GM18511 (cell line): ENCODE data around the gene GSDMA.

Experiments
- ATAC-seq: cut with Tn5 transposase; IDR thresholded peaks from one replicate; pipeline ENCODE4 v1.9.1; 2021; ENCODE audit warnings: mild to moderate bottlenecking, moderate library complexity; ENCODE audit not compliant: unreplicated experiment

Gene GSDMA

GRCh38 chr17:39954876-39955275 lies 7.9 kb upstream of the GSDMA start:
- ATAC-seq: no peak

DNA sequence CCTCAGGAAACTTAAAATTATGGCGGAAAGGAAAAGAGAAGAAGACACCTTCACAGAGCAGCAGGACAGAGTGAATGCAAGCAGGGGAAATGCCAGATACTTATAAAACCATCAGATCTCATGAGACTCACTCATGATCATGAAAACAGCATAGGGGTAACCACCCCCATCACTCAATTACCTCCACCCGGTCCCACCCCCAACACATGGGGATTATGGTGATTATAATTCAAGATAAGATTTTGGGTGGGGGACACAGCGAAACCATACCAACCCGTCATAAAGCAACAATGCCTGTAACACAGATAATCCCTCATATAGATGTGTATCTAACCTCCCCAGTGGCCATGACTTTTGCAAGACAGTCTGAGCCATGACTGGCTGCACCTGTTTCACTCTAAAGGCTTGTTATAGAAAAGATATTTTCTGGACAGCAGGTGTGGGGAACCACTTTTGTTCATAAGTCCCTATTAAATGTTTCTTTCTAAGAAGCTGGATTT lies 7.0 kb upstream of the GSDMA start:
- no peak for ATAC-seq

DNA sequence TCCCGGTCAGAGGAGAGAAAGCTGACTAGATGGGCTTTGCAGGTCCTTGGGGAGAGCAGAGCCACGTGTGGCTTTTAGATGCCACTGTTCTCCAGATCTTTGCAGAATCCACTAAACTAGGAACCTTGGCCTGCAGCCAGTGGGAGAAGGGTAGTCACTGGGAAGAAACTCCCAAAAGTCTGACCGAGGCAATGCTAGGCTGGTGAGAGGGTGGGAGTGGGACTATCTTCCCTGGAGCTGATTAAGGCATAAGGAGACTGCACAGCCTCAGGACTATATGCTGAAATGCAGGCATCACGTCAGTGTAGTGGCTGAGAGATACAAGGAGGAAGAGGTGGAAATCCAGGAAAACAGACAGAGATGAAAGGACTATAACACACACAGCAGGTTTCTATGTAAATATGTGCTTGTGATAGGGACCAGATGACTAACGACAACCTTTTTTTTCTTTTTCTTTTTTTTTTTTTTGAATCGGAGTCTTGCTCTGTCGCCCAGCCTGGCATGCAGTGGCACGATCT lies 2.2 kb upstream of the GSDMA start:
- ATAC-seq: no peak

- no peak for ATAC-seq
Observed at GRCh38 chr17:39963829-39964228, 1.0 kb downstream of the GSDMA start.

DNA sequence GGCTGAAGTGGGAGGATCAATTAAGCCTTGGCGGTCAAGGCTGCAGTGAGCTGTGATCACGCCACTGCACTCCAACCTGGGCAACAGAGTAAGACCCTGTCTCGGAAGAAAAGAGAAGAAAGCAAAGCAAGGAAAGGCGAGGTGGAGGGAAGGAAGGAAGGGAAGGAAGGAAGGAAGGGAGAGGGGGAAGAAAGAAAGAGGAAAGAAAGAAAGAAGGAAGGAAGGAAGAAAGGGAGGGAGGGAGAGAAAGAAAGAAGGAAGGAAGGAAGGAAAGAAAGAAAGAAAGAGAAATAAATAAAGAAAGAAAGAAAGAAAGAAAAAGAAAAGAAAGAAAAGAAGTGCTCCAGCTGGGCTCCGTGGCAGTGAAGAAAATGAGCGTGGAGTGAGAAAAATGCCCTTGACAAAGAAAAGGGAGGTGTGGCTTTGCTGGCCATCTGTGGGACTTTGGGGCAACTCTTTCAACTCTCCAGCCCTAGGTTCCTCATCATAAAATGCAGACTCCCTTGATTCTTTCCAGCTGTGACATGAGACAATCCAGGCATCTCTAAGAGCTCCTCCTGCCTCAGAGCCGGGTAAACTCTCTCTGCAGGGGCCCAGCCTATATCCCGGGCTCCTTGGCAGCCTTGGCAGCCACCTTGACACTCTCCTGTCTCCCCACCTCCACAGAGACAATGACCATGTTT lies 2.4 kb downstream of the GSDMA start:
- ATAC-seq: no peak

DNA sequence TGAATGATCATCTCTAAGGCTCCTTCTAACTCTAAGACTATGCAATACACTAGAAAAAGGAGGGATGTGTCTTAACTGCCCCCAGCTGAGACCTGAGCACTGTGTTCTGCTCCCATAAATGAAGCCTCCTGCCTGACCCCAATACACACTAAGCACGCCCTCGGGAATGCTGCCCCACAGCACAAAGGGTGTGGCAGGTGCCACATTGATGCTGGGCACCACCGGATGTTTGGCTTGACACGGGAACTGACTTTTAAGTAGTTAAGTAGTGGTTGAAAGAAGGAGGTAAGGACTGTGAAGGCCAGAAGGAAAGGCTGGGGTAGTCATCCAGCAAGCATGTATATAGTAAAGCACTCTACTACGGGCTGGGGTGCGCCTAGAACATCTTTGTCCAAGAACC lies 4.0 kb downstream of the GSDMA start:
- ATAC-seq: no peak

DNA sequence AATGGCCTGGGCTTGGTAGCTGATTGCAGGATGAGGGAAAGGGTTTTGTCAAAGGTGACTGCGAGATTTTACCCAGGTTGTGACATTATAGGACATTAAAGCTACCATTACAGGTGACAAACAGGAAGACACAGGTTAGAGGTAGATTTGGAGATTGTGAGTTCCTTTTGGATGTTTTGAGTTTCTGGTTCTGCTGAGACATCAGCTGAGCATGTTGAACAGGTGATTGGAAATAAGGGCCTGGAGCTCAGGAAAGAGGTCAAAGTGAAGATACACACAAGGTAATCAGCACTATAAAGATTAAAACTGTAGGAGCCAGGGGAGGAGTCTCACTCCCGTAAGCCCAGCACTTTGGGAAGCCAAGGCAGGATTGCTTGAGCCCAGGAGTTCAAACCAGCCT lies 6.0 kb downstream of the GSDMA start:
- ATAC-seq: no peak

GRCh38 chr17:39969375-39969774 lies 6.6 kb downstream of the GSDMA start:
- no peak for ATAC-seq

DNA sequence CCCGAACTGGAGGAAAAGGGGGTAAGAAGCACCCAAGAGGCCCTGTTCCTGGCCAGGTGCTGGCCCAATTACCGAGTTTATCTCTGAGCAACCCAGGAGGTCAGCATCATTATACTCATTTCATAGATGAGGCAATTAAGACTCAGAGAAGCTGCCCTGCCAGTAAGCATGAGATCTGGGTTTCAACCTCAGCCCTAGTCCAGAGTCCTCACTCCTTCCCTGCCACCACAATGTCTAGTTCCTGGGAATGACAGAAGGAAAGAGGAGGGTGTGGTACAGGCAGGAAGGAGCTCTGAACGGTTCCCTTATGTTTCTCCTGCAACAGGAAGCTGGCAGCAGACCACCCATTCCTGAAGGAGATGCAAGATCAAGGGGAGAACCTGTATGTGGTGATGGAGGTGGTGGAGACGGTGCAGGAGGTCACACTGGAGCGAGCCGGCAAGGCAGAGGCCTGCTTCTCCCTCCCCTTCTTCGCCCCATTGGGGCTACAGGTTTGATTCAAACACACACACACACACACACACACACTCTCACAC lies 7.4 kb downstream of the GSDMA start:
- no peak for ATAC-seq

GRCh38 chr17:39971076-39971603 lies 8.3 kb downstream of the GSDMA start:
- no peak for ATAC-seq

DNA sequence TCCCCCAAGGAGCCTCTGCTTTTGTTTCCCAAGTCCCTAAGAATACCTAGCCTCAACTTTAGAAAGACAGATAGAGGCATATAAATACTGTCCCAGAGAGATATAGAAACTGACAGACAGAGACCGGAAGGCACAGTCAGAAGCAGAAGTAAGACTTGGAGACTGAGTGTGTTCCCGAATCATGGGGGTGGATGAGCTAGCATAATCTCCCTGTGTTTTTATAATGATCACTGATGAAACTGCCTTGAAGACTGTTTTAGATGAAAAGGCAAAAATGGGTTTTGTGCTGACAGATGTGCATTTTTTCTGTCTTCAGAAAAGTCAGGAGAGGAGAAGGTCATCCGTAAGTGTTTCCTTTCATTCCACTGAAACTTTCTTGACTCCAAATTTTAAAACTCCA lies 9.5 kb downstream of the GSDMA start:
- ATAC-seq: no peak

DNA sequence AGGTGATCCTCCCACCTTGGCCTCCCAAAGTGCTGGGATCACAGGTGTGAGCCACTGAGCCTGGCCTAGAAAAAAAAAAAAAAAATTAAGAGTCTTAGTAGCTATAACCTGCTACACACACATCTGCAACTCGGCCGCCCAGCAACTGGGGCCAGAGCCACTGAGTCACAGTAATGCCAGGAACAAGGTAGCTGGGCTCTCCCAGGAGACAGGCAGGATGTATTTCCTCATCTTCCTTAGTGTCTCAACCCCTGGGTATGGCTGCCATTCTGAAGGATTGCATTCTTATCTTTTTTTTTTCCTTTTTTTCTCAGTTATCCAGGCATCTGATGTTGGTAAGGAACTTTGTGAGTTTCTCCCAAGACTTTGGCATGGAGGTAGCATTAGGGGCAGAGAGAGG lies 10.7 kb downstream of the GSDMA start:
- ATAC-seq: no peak

- ATAC-seq: no peak
Observed at GRCh38 chr17:39974433-39974832, 11.6 kb downstream of the GSDMA start.

- no peak for ATAC-seq
Observed at GRCh38 chr17:39975801-39976200, 13.0 kb downstream of the GSDMA start.

- ATAC-seq: no peak
Observed at GRCh38 chr17:39979016-39979670, 16.3 kb downstream of the GSDMA start.

DNA sequence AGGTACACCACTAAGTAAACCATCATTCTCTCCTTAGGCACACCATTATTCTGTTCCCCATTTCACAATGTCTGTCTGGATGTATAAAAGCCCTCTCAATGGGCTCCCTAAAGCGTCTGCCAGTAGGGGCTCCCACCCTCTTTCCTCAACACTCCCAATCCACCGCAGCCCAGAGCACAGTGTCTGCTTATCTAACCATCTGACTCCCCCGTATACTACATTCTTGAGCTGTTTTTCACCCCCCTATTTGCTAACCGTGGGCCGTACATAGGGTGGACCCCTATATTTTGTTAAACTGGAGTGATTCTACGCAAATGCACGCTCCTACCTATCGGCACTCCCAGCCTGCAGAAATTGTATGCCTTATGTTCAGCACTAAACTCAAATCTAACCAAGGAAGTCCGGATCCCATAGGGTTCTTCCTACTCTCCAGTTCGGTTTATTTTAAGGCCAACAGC lies 17.1 kb downstream of the GSDMA start:
- peak; percentile 27 for ATAC-seq

DNA sequence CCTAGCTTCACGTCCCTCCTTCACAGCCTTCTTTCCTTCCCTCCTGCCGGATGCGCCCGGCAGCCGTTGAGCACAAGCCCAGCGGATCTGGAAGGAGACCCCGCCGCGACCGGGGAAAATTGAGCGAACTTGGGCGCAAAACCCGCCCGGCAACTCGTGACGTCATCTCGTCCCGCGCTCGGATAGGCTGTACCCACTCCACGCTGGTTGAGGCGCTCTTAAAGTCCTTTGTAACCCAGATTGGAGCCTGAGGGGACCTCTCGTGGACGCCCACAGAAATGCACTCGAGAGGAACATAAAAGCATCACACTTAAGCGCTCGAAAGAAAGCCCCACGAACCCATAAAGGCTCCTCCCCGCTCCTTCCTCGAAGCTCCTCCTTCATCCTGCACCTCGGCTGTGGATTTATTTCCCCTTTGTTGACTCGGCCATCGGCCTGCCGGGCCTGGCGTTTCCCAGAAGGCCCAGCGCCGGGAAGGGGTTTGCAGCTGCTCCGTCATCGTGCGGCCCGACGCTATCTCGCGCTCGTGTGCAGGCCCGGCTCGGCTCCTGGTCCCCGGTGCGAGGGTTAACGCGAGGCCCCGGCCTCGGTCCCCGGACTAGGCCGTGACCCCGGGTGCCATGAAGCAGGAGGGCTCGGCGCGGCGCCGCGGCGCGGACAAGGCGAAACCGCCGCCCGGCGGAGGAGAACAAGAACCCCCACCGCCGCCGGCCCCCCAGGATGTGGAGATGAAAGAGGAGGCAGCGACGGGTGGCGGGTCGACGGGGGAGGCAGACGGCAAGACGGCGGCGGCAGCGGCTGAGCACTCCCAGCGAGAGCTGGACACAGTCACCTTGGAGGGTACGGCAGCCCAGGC lies 17.8 kb downstream of the GSDMA start, which contains the start of gene PSMD3:
PSMD3 (plus strand) TSS at position 457 of the 856 bp plus-strand sequence; CDS start at position 621, 164 bp downstream.
- ATAC-seq: peak; percentile 93

- ATAC-seq: no peak
Observed at GRCh38 chr17:39981207-39981741, 18.5 kb downstream of the GSDMA start.

GRCh38 chr17:39981766-39982375 lies 19.1 kb downstream of the GSDMA start:
- ATAC-seq: no peak

- ATAC-seq: no peak
Observed at GRCh38 chr17:39988206-39988810, 25.5 kb downstream of the GSDMA start.
